ENCODE results near the gene AGTR1. TPM values are rescaled to one million over a fixed set of nuclear protein-coding genes. Genes with fewer than 3 reads are reported as not detected.

Gene AGTR1
- polyA plus RNA-seq, 1 experiment, result 0.98 TPM

GRCh38 chr3:148710665-148711064, 13.0 kb downstream of the AGTR1 start:
- DNase-seq (ENCODE audit: low read depth), result no peak
- Histone ChIP-seq H3K27me3 (ENCODE audit: control insufficient read depth, insufficient read depth, low read length) (no peaks in the 10 kb centered on the region), H3K36me3 (ENCODE audit: control insufficient read depth, insufficient read depth, low read length) (no peaks in the 10 kb centered on the region), H3K4me3 (ENCODE audit: low read depth, low read length) (no peak overlapping the region)
- TF ChIP-seq CTCF (IDR thresholded peaks at IDR 0.05; ENCODE audit: insufficient read depth, low read depth, low read length), result no peak
- CTCF ChIA-PET, result interaction anchor here (1.0 kb wide), 1 partner anchor 9 kb away, joined by 4 read pairs; no protein-coding TSS in a partner anchor
- POLR2A ChIA-PET, result no interaction called here

GRCh38 chr3:148711981-148712666, 14.4 kb downstream of the AGTR1 start:
- DNase-seq (ENCODE audit: low read depth), result no peak
- H3K4me3 ChIP-seq (ENCODE audit: low read depth, low read length), result no peak overlapping the region
- TF ChIP-seq CTCF (IDR thresholded peaks at IDR 0.05; ENCODE audit: insufficient read depth, low read depth, low read length), result no peak
- H3K36me3 ChIP-seq (ENCODE audit: control insufficient read depth, insufficient read depth, low read length), result no peaks in the 10 kb centered on the region
- CTCF ChIA-PET, result interaction anchor here (0.8 kb wide), 1 partner anchor 332 kb away, joined by 5 read pairs; no protein-coding TSS in a partner anchor
- no peaks in the 10 kb centered on the region for H3K27me3 ChIP-seq (ENCODE audit: control insufficient read depth, insufficient read depth, low read length)
- POLR2A ChIA-PET, result no interaction called here

GRCh38 chr3:148714521-148714920, 16.8 kb downstream of the AGTR1 start:
- Histone ChIP-seq H3K36me3 (ENCODE audit: control insufficient read depth, insufficient read depth, low read length) (no peaks in the 10 kb centered on the region), H3K27me3 (ENCODE audit: control insufficient read depth, insufficient read depth, low read length) (no peaks in the 10 kb centered on the region), H3K4me3 (ENCODE audit: low read depth, low read length) (no peak overlapping the region)
- CTCF ChIA-PET, result interaction anchor here (2.2 kb wide), 1 partner anchor 334 kb away, joined by 6 read pairs; no protein-coding TSS in a partner anchor
- TF ChIP-seq CTCF (IDR thresholded peaks at IDR 0.05; ENCODE audit: insufficient read depth, low read depth, low read length), result no peak
- DNase-seq (ENCODE audit: low read depth), result no peak
- POLR2A ChIA-PET, result no interaction called here

GRCh38 chr3:148716657-148717056, 19.0 kb downstream of the AGTR1 start:
- H3K4me3 ChIP-seq (ENCODE audit: low read depth, low read length), result no peak overlapping the region
- no peak for DNase-seq (ENCODE audit: low read depth)
- H3K27me3 ChIP-seq (ENCODE audit: control insufficient read depth, insufficient read depth, low read length), result no peaks in the 10 kb centered on the region
- CTCF ChIA-PET, result no interaction called here
- POLR2A ChIA-PET, result no interaction called here
- no peaks in the 10 kb centered on the region for H3K36me3 ChIP-seq (ENCODE audit: control insufficient read depth, insufficient read depth, low read length)
- TF ChIP-seq CTCF (IDR thresholded peaks at IDR 0.05; ENCODE audit: insufficient read depth, low read depth, low read length), result no peak

GRCh38 chr3:148717885-148718561, 20.3 kb downstream of the AGTR1 start:
- TF ChIP-seq CTCF (IDR thresholded peaks at IDR 0.05; ENCODE audit: insufficient read depth, low read depth, low read length), result no peak
- Histone ChIP-seq H3K27me3 (ENCODE audit: control insufficient read depth, insufficient read depth, low read length) (no peaks in the 10 kb centered on the region), H3K36me3 (ENCODE audit: control insufficient read depth, insufficient read depth, low read length) (no peaks in the 10 kb centered on the region), H3K4me3 (ENCODE audit: low read depth, low read length) (no peak overlapping the region)
- no peak for DNase-seq (ENCODE audit: low read depth)
- ChIA-PET CTCF (interaction anchor here (0.7 to 4.6 kb wide), 7 partner anchors 9 to 404 kb away, joined by 3 to 30 read pairs (median 4); no protein-coding TSS in a partner anchor), POLR2A (no interaction called here)
